GM19324 (cell line): ENCODE measurements around the gene DENND5A.
"Not testable (repeated sequence)": the region's sequence is repeated elsewhere in the genome, so short reads cannot be mapped to it uniquely, and the experiment has no call there.

Experiments
- ATAC-seq: cut with Tn5 transposase; IDR thresholded peaks from one replicate; pipeline ENCODE4 v1.9.1; 2021; ENCODE audit warnings: mild to moderate bottlenecking, moderate library complexity; ENCODE audit not compliant: unreplicated experiment, low FRiP score

The DENND5A gene

GRCh38 chr11:9109858-9110731, 155.1 kb downstream of the DENND5A start:
- no peak for ATAC-seq

DNA sequence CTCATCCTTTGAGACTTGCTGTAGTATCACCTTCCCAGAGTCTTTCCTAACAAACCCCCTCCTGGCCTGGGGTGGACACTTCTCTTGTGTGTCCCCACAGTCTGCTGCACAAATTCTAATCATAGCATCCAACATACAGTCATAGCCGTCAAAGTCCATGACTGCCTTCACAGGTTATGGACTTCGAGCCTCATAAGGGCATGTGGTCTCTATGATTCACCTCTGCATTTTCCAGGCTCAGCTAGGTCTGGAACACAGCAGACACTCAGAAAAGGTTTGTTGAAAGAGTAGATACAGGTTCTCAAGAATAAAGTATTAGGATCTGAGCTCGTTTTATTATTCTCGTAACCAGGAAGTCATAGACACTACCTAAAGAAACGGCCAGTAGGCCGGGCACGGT, 160.6 kb downstream of the DENND5A start:
- ATAC-seq: no peak

- ATAC-seq: no peak
Observed at GRCh38 chr11:9103542-9104276, 161.4 kb downstream of the DENND5A start.

DNA sequence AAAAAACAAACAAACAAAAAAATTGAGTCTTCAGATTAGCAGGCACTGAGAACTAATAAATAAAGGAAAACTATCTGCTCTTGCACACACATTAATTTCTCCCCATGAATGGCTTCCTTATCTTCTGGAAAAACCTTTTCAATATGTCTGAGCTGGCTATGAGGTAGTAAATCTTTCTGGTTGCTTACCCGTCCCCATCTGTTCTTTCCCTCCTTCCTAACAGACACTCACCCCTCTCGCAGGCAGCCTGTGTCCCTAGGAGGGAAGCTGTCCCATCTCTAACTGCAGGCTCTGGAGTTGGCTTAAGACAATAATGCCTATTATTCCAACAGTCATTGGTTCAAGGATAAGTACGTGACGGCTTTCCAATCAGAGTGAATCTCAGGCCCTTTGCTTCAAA, 165.5 kb downstream of the DENND5A start:
- ATAC-seq: no peak

- ATAC-seq: not testable (repeated sequence)
Observed at GRCh38 chr11:9098455-9098854, 166.7 kb downstream of the DENND5A start.

- not testable (repeated sequence) for ATAC-seq
Observed at GRCh38 chr11:9097186-9097943, 167.8 kb downstream of the DENND5A start.

GRCh38 chr11:9096427-9096826, 168.7 kb downstream of the DENND5A start:
- ATAC-seq: no peak

GRCh38 chr11:9095421-9095820, 169.7 kb downstream of the DENND5A start:
- no peak for ATAC-seq

DNA sequence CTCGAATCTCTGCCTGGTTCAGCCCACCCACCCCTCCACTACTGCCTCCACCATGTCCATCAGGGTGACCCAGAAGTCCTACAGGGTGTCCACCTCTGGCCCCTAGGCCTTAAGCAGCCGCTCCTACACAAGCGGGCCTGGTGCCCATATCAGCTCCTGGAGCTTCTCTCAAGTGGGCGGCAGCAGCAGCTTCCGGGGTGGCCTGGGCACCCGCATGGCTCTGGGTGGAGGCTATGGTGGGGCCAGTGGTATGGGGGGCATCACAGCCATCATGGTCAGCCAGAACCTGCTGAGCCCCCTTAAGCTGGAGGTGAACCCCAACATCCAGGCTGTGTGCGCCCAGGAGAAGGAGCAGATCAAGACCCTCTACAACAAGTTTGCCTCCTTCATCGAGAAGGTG, 170.7 kb downstream of the DENND5A start:
- ATAC-seq: no peak

- no peak for ATAC-seq
Observed at GRCh38 chr11:9092853-9093778, 172.0 kb downstream of the DENND5A start.

- no peak for ATAC-seq
Observed at GRCh38 chr11:9092072-9092471, 173.1 kb downstream of the DENND5A start.

GRCh38 chr11:9091044-9091922, 173.9 kb downstream of the DENND5A start, which contains the start of gene SCUBE2:
TSS of gene SCUBE2 (minus strand) at chr11:9091599. CDS start at chr11:9091528, 71 bp downstream.
- no peak for ATAC-seq

DNA sequence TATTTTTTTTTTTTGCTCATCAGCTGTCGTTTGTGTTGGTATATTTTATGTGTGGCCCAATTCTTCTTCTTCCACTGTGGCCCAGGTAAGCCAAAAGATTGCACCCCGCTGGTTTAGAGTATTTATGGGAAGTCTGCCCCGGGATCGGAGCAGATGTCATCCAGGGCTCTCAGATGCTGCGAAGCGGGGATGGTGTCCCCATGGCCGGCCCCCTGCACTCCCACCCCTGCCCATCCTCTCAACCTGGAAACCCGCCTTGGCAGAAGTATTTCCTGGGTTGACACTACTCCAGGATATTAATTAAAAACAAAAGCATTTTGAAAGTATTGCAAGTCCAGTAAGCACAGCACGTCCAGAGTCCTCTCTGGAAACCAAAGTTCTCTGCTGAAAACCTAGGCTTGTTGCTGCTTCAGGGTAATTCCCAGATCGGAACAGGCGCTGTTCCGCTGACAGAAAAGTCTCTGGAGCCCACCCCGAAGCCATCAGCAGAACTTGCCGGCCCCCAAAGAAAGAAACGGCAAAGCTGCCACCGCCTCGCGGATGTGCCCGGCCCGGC, 174.6 kb downstream of the DENND5A start:
- ATAC-seq: no peak

GRCh38 chr11:9089636-9090035, 175.5 kb downstream of the DENND5A start:
- ATAC-seq: no peak

DNA sequence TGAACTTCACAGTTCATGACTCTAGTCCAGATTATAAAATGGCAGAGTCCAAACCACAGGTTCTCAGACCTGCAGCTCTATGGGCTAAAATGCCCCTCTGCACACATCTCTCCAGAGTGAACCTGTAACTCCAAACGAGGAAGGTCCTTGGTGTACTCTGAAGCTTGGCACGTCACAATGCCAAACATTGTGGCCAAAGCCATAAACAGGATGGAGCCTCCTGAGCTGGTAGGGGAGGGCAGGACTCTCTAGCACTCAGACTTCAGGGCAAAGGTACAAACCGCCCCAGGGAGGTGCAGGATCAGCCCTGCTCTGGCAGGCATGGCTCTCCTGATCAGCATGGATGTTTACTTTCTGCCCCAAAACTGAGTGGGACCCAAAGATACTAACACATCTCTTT, 176.1 kb downstream of the DENND5A start:
- no peak for ATAC-seq
